Heart left ventricle (tissue), 13 donors: ENCODE measurements around the gene PNMT.

Experiments
- POLR2A ChIP-seq, 2 donors: fragments of 450-650 bp; IDR thresholded peaks; one replicate each; pipeline ENCODE4 v1.6.1; 2017; ENCODE audit warnings: antibody characterized with exemption in 2 of 2, mild to moderate bottlenecking in 2 of 2, moderate library complexity in 2 of 2
- TF ChIP-seq, protein P1 (sequence below), 12 donors: fragments of 200-600 bp; sonication (generic) in 4 of 12; IDR thresholded peaks; one replicate each; pipeline versions ENCODE4 v1.5.0 to v1.8.0; 2018 to 2022; ENCODE audit warnings: antibody characterized with exemption in 12 of 12, mild to moderate bottlenecking in 5 of 12
- donor health status: ischemic (EF 13 %, LVEDD 7.1; RV severe dilation, severe dysfunction).
- donor health status: DM: no; HTN: yes; CAD: no.
- donor health status: DM: no; HTN: no; CAD: no.
- donor health status: ischemic (EF 25% LVEDD 6.9; RV normal size, moderate dysfunction).
- donor health status: ischemic (EF 25% LVEDD 5.7; RV mildly dilated, moderate dysfunction).
- donor health status: ischemic (EF 35%, LVEDD 5.7; RV mildly dilated, moderate dysfunction).
- donor health status: nonischemic (EF 11% LVEDD 7.7; RV severe dilation, severe dysfunction).
- donor health status: DM: yes; HTN: yes; CAD: no.
- donor health status: PGD.
- donor health status: ischemic (EF 29% LVEDD 5.4; RV normal size, mild dysfunction).
- donor health status: nonischemic (EF 23%, LVEDD 6.1; RV moderate dilation, normal function).

DNA sequence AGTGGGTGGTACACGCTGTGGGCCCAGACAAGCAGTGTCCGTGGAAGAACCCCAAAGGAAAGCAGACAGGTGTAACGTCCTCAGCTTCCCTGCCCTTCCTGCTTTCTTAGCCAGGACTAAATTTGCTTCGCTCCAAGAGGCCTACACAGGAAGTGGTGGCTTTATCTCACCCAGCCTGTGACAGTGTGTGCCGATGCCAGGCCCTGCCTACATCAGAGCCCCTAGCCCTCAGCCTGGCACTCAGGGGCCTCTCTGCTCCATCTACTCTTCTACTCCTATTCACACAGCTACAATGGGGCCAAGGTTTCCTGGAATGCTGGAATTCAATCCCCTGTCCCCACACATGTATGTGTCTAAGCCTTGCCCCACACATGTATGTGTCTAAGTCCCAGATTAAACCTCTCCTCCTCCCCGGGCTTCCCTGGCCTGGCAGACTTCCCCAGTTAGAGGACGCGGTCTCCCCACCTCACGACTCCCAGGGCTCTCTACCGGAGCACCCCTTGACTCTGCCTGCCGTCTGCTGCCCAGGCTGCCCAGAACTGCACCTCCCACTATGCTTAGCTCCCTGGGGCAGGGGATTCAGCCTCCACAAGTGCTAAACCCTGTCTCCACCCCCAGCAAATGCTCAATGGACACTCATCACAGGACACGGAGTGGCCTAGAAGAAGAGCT is 11.4 kb downstream of the PNMT start:
- TF ChIP-seq, protein P1, sequence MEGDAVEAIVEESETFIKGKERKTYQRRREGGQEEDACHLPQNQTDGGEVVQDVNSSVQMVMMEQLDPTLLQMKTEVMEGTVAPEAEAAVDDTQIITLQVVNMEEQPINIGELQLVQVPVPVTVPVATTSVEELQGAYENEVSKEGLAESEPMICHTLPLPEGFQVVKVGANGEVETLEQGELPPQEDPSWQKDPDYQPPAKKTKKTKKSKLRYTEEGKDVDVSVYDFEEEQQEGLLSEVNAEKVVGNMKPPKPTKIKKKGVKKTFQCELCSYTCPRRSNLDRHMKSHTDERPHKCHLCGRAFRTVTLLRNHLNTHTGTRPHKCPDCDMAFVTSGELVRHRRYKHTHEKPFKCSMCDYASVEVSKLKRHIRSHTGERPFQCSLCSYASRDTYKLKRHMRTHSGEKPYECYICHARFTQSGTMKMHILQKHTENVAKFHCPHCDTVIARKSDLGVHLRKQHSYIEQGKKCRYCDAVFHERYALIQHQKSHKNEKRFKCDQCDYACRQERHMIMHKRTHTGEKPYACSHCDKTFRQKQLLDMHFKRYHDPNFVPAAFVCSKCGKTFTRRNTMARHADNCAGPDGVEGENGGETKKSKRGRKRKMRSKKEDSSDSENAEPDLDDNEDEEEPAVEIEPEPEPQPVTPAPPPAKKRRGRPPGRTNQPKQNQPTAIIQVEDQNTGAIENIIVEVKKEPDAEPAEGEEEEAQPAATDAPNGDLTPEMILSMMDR (IDR thresholded peaks at IDR 0.05): no peak
- TF ChIP-seq POLR2A (IDR thresholded peaks at IDR 0.05): no peak
